Heart left ventricle (tissue), 13 donors: ENCODE measurements around the gene UROC1.

Source experiments
- POLR2A ChIP-seq, 2 donors: fragments of 450-650 bp; IDR thresholded peaks; one replicate each; pipeline ENCODE4 v1.6.1; 2017; ENCODE audit warnings: antibody characterized with exemption in 2 of 2, mild to moderate bottlenecking in 2 of 2, moderate library complexity in 2 of 2
- TF ChIP-seq, protein P1 (sequence below), 12 donors: fragments of 200-600 bp; sonication (generic) in 4 of 12; IDR thresholded peaks; one replicate each; pipeline versions ENCODE4 v1.5.0 to v1.8.0; 2018 to 2022; ENCODE audit warnings: antibody characterized with exemption in 12 of 12, mild to moderate bottlenecking in 5 of 12
- donor health status: ischemic (EF 13 %, LVEDD 7.1; RV severe dilation, severe dysfunction).
- donor health status: DM: no; HTN: yes; CAD: no.
- donor health status: DM: no; HTN: no; CAD: no.
- donor health status: ischemic (EF 25% LVEDD 6.9; RV normal size, moderate dysfunction).
- donor health status: ischemic (EF 25% LVEDD 5.7; RV mildly dilated, moderate dysfunction).
- donor health status: ischemic (EF 35%, LVEDD 5.7; RV mildly dilated, moderate dysfunction).
- donor health status: nonischemic (EF 11% LVEDD 7.7; RV severe dilation, severe dysfunction).
- donor health status: DM: yes; HTN: yes; CAD: no.
- donor health status: PGD.
- donor health status: ischemic (EF 29% LVEDD 5.4; RV normal size, mild dysfunction).
- donor health status: nonischemic (EF 23%, LVEDD 6.1; RV moderate dilation, normal function).

DNA sequence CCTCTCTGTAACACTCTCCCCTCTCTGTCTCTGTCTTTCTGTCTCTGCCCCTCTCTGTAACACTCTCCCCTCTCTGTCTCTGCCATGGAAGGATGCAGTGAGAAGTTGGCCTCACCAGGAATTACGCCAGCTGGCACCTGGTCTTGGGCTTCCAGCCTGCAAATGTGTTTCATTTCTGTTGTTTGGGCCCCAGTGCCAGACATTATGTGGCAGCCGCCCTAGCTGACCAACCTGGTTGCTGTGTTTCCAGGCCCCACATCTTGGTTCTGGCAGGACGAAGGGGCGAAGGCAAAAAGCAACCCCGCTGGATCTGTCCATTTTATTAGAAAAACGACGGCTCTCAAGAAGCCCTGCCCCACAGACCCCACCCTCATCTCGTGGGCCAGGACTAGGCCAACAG is 36.7 kb downstream of the UROC1 start:
- TF ChIP-seq POLR2A (IDR thresholded peaks at IDR 0.05): no peak
- TF ChIP-seq, protein P1, sequence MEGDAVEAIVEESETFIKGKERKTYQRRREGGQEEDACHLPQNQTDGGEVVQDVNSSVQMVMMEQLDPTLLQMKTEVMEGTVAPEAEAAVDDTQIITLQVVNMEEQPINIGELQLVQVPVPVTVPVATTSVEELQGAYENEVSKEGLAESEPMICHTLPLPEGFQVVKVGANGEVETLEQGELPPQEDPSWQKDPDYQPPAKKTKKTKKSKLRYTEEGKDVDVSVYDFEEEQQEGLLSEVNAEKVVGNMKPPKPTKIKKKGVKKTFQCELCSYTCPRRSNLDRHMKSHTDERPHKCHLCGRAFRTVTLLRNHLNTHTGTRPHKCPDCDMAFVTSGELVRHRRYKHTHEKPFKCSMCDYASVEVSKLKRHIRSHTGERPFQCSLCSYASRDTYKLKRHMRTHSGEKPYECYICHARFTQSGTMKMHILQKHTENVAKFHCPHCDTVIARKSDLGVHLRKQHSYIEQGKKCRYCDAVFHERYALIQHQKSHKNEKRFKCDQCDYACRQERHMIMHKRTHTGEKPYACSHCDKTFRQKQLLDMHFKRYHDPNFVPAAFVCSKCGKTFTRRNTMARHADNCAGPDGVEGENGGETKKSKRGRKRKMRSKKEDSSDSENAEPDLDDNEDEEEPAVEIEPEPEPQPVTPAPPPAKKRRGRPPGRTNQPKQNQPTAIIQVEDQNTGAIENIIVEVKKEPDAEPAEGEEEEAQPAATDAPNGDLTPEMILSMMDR (IDR thresholded peaks at IDR 0.05): no peak
